ENCODE data around the gene PROZ.
A peak's percentile ranks its signal among the peaks of the same experiment; 100 is the strongest.

Gene PROZ

DNA sequence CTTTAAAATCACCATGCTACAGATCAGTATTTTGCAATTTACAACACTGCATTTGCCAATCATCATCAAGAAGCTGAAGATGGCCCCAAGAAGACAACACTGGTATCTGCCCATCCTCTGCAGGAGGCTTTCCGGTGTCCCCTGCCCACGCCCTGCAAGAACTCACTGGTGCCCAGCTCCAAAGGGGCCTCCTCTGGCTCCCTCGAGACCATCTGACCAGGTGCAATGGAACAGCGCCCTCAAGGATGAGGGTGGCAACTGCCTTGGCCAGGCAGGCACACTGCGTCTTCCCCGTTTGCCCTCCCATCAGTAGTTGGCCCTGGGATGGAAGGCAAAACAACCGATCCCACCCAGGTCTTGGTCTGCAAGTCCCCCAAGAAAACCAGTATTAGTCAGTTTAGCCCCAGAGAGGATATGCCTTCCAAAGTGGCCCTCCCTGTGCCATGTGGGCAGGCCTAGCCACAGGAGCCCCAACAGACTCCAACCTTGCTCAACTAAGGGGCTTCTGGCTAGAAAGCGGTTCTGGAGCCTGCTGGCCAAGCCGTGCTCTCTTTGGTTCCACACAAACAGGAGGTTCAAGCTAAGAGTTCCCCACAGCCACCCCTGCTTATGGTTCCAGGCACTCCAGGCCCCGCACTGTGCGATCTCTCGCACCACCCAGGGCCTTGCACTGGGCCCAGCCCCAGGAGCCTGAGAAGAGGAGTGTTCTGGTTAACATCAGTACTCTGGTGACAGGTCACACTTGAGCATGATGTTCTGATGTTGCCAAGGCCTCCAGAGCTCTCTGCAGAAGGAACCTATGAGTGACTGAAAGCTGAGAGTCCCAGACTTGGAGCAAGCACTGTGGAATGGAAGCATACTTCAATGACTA is 45.3 kb downstream of the PROZ start:
- H3K4me3 ChIP-seq (ENCODE audit: low read length): no peak overlapping the region
- TF ChIP-seq, protein P1, sequence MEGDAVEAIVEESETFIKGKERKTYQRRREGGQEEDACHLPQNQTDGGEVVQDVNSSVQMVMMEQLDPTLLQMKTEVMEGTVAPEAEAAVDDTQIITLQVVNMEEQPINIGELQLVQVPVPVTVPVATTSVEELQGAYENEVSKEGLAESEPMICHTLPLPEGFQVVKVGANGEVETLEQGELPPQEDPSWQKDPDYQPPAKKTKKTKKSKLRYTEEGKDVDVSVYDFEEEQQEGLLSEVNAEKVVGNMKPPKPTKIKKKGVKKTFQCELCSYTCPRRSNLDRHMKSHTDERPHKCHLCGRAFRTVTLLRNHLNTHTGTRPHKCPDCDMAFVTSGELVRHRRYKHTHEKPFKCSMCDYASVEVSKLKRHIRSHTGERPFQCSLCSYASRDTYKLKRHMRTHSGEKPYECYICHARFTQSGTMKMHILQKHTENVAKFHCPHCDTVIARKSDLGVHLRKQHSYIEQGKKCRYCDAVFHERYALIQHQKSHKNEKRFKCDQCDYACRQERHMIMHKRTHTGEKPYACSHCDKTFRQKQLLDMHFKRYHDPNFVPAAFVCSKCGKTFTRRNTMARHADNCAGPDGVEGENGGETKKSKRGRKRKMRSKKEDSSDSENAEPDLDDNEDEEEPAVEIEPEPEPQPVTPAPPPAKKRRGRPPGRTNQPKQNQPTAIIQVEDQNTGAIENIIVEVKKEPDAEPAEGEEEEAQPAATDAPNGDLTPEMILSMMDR (conservative IDR thresholded peaks at IDR 0.05; ENCODE audit: low read length): no peak
- DNase-seq (ENCODE audit: low read depth): no peak

DNA sequence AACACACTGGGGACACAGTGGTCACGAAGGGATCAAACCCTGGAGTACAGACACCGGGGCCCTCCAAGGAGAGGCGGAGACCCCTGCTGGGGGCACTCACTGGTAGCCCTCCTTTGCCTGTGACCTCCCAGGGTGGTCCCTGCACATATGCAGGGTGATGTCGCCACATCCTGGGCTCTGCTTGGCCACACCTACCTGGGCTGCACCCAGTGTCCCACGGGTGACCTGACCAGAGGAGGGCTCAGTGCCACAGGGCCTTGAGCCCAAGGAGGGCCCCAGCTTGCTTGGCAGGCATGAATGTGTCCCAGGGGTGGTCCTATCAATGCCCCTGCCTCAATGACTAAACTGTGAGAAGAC is 45.9 kb downstream of the PROZ start:
- TF ChIP-seq, protein P1 (conservative IDR thresholded peaks at IDR 0.05; ENCODE audit: low read length): no peak
- no peak for DNase-seq (ENCODE audit: low read depth)
- H3K4me3 ChIP-seq (ENCODE audit: low read length): no peak overlapping the region

DNA sequence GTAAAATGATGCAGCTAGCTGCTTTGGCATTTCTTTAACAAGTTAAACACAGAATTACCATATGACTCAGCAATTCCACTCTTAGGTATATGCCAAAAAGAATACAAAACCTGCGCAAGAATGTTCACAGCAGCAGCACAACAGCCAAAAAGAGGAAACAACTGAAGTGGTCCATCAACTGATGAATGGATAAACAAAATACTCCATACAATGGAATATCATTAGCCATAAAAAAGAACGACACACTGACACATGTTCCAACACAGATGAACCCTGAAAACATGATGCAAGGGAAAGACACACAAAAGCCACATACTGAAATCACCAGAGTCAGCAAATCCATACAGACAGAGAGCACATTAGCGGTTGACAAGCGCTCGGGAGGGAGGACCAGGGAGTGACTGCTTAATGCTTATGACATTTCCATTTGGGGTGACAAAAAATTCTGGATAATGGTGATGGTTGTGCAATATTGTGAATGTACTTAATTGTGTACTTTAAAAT is 47.0 kb downstream of the PROZ start:
- no peak overlapping the region for H3K4me3 ChIP-seq (ENCODE audit: low read length)
- DNase-seq (ENCODE audit: low read depth): no peak
- TF ChIP-seq, protein P1 (conservative IDR thresholded peaks at IDR 0.05; ENCODE audit: low read length): no peak

GRCh38 chr13:113207460-113207859 is 49.0 kb downstream of the PROZ start:
- H3K4me3 ChIP-seq (ENCODE audit: low read length): peak overlapping the region; percentile 67
- DNase-seq (ENCODE audit: low read depth): no peak
- TF ChIP-seq, protein P1 (conservative IDR thresholded peaks at IDR 0.05; ENCODE audit: low read length): no peak

DNA sequence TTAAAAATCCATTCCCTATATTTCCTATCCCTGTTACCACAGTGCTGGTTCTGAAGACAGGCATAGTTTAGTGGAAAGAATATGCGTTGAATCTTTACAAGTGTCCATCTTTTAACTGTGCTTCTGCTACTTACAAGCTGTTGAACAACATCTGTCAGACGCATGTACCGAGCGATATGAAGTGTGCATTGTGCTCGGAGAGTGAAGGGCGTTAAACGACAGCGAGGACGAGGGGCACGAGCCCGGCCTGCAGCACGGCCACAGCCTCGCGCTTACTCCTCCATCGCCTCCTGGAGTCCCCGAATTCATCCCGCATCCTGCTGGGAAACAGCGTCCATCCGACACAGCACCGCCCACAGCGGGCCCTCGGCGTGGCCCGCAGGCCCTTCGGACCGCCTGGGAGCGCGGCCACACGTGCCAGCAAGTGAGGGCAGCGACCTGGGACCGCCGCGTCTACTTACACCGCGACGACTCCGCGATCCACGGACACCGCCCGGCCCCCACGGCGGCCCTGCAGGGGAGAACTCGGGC is 49.5 kb downstream of the PROZ start:
- peak overlapping the region; percentile 67 for H3K4me3 ChIP-seq (ENCODE audit: low read length)
- DNase-seq (ENCODE audit: low read depth): peak; percentile 54
- TF ChIP-seq, protein P1 (conservative IDR thresholded peaks at IDR 0.05; ENCODE audit: low read length): no peak

DNA sequence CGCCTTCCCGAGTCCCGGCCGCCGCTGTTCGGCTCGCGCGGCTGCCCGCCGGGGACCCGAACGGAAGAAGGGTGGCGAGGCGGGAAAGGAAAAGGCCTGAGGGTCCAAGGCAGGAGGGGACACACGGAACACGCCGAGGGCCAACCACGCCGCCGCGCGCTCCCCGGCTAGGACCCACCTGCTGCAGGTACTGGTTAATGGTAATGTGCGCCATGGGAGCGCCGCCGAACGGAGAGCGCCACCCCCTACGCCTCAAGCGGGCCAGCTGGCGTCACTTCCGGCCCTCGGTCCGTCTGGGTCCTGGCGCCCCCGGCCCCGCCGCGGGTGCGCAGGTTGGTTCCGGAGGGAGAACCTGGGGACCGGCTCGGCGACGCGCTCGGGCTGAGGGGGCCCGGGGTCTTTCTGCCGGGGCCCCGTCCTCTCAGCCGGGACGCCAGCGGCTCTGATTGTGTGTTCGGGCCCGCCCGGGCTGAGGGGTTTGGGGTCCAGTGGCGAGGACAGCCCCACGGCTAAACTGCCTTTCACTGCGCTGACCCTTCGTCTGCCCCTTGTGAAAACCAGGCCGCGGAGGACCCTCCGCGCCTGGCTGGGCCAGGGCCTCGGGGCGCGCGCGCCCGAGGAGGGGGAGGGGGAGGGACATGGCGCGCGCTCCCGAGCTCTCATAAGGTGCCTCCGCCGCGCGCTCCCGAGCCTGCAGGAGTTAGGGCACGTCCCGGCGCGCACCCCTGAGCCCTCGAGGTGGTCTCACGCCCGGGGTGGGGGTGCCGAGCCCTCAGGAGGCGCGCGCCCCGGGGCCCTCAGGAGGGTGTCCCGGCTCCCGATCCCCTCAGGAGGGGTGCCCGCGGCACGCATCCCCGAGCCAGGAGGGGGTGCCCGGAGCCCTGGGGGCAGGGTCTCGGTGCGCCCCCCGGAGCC is 50.2 kb downstream of the PROZ start, which contains the start of gene PCID2:
Gene PCID2, minus strand, starts transcription at position 249 of the 915 bp plus-strand sequence. Its CDS starts 35 bp downstream, at position 214.
- TF ChIP-seq, protein P1 (conservative IDR thresholded peaks at IDR 0.05; ENCODE audit: low read length): no peak
- DNase-seq (ENCODE audit: low read depth): peak; percentile 83
- peak within 1 kb of the TSS; percentile 67 for H3K4me3 ChIP-seq (ENCODE audit: low read length)

All from AG10803 (cell line).